ENCODE data around the gene RC3H1.
"Not testable (repeated sequence)": the region's sequence is repeated elsewhere in the genome, so short reads cannot be mapped to it uniquely, and the experiment has no call there.

The RC3H1 gene

DNA sequence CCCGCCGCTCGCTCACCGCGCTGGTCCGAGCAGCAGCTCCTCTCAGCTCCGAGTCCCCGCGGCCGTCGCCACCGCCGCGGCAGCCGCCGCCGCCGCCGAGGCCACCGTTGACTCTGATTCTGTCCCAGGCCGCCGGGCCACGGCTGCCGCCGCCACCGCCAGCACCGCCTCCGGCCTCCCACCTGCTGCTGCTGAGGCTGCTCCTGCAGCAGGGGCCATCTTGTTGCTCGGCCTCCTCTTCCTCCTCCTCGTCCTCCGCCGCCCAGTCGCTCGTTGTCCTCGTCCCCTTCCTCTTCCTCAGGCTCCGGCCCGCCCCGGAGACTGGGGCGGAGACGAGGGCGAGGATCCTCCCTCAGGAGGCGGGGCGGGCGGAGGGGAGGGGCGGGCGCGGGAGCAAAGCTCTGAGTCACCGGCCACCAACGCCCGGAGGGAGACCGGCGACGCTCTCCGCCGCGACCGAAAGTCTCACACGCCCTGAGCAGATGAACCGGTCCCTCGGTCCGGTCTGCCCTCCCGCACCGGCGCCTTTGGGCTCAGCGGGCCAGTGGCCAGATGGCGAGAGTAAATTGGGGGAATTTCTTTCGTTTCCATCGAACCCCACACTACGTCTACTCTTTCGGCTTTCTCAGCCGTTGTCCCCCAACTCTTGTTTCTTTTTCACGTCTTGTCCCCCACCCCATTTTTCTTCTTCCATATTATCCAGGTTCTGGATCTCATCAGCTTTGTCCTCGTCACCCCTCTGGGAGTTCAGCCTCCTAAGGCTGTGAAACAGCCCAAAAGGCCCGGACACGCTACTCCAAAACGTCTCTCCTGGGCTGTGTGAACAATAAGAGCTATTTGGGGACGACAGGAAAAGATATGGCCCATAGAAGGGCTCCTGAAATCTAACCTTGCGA, at the start of gene RC3H1:
Gene RC3H1, minus strand, starts transcription at position 278 of the 896 bp plus-strand sequence. CDS start 29,372 bp downstream, outside the sequence.
- peak; percentile 84 for DNase-seq

- no peak for DNase-seq
These were observed 48.5 kb upstream of the RC3H1 start for GRCh38 chr1:174070614-174071013.

GRCh38 chr1:174068000-174068399, 45.8 kb upstream of the RC3H1 start:
- DNase-seq, result no peak

DNA sequence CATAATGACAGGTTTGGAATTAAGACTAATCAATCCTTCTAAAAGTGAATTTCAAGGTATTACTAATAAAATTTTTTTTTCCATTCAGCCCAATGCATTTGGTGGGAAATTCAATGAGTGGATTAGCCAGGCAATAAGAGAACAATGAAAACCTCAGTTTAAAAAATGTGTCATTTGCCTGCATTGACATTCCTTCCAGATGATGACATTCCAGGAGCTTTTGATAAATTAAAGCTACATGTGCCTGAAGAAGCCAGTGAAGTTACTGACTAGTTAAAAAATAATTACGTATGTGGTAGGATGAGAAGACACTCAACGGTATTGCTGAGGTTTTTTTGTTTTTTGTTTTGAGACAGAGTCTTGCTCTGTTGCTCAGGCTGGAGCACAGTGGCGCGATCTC, 37.9 kb upstream of the RC3H1 start:
- DNase-seq, result no peak

DNA sequence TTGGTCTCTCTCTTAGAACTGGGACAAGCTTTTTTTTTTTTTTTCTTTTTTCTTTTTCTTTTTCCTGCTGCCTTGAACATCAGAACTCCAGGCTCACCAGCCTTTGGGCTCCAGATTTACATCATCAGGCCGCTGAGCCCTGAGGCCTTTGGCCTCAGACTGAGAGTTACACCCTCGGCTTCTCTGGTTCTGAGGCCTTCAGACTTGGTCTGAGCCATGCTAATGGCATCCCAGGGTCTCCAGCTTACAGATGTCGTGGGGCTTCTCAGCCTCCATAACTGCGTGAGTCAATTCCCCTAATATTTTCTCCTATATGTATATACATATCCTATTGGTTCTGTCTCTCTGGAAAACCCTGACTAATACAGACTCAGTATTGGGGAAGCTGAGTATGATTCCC, 36.5 kb upstream of the RC3H1 start:
- DNase-seq, result no peak

DNA sequence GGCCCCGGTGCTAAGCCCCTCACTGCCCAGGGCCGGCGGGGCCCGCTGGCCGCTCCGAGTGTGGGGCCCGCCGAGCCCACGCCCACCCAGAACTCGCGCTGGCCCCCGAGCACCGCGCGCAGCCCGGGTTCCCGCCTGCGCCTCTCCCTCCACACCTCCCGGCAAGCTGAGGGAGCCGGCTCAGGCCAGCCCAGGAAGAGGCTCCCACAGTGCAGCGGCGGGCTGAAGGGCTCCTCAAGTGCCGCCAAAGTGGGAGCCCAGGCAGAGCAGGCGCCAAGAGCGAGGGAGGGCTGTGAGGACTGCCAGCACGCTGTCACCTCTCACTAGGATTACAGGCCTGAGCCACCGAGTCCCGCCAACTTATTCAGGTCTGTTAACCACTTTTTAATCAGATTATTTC, 34.5 kb upstream of the RC3H1 start:
- DNase-seq, result not testable (repeated sequence)

DNA sequence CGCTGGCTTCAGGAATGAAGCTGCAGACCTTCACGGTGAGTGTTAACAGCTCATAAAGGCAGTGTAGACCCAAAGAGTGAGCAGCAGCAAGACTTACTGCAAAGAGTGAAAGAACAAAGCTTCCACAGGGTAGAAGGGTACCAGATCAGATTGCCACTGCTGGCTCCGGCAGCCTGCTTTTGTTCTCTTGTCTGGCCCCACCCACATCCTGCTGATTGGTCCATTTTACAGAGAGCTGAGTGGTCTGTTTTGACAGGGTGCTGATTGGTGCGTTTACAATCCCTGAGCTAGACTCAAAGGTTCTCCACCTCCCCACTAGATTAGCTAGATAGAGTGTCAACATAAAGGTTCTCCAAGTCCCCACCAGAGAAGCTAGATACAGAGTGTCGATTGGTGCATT, 33.6 kb upstream of the RC3H1 start:
- not testable (repeated sequence) for DNase-seq

DNA sequence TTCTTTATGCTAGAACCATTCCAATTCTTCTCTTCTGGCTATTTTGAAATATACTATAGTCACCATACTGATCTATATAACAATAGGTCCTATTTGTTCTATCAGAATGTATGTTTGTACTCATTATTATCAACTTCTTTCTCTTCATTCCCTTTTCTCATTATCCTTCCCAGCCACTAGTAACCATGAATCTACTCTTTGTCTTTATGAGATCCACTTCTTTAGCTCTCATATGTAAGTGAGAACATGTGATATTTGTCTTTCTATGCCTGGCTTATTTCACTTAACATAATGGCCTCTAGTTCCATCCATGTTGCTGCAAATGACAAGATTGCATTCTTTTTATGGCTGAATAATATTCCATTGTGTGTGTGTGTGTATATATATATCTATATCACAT, 31.7 kb upstream of the RC3H1 start:
- no peak for DNase-seq

GRCh38 chr1:174052621-174053020, 30.5 kb upstream of the RC3H1 start:
- no peak for DNase-seq

- DNase-seq, result no peak
These were observed 29.8 kb upstream of the RC3H1 start for GRCh38 chr1:174051956-174052355.

DNA sequence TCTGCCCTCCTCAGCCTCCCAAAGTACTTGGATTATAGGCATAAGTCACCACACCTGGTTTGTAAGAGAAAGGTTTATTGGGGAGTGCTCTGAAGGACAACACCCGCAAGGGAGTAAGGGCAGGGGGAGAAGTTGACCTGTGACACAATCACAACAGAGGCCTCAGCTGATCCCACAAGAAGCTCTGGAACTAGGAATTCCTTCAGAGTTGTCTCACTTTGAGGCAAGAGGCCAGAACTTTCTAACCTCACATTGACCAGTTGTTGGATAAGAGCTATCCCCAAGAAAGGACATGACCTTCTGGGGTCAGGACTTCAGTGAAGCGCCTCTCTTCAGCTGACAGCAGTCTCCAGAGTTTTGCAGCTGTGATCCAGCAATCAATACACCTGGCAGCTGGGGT, 27.4 kb upstream of the RC3H1 start:
- DNase-seq, result no peak

GRCh38 chr1:174044418-174045222, 22.5 kb upstream of the RC3H1 start:
- DNase-seq, result no peak

- not testable (repeated sequence) for DNase-seq
These were observed 20.4 kb upstream of the RC3H1 start for GRCh38 chr1:174042509-174042908.

GRCh38 chr1:174041369-174041768, 19.2 kb upstream of the RC3H1 start:
- DNase-seq, result no peak

DNA sequence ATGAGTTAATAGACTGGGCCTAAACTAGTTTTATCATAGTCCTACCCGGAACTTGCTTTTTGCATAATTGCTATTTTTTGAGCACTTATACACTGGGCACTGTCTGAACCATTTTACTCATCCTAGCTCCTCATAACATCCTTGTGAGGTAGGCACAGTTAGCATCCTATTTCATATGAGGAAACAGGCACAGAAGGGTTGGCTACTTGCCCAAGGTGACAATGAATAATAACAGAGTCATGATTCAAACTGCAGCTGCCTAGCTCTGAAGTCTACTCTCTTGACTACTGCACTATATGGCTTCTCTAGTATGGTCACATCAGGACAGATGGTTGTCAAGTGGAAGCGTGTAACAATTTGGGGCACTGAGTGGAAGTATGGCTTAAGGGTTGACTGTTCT, 18.2 kb upstream of the RC3H1 start:
- no peak for DNase-seq

- DNase-seq, result no peak
These were observed 16.9 kb upstream of the RC3H1 start for GRCh38 chr1:174039027-174039426.

DNA sequence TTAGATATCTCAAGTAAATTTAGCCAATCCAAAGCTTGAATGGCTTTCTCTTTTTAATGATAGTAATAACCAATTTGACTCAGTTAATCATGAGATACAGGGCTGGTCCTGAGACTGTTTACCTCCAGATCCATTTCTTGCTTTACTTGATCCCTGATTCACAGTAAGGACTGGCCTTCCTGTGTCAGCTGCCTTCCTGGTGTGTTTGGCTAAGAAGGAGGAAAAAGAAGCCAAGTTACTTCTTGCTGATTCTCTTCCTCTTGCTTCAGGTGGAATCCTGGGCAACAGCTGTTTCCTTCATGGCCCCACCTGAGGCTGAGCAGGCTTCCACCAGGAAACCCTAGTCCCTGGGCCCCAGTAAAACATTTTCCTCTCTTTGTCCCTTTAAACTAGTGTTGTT, 14.6 kb upstream of the RC3H1 start:
- DNase-seq, result no peak

- DNase-seq, result no peak
These were observed 14.0 kb upstream of the RC3H1 start for GRCh38 chr1:174036204-174036603.

DNA sequence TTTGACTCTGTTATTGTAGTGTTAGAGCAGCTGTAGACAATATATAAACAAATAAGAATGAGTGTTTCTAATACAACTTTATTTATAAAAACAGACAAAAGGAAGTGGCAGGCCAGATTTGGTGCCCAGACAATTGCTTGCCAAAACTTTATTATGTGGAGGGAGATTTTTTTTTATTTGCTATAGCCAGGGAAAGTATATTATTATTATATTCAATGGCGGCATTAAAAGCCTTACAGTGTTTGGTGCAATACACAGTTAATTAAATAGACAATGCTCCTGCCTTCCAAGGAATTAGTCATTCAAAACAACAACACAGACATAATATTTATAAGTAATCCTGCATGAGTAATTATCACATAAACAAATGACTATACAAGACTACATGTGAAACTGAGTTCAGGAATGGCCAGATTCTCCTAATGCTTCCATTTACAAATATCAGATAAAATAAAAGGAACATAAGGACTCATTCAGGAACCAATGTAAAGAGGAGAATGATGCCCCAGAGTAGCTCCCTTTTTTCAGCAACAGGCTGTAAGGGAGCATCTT, 10.6 kb upstream of the RC3H1 start:
- no peak for DNase-seq

DNA sequence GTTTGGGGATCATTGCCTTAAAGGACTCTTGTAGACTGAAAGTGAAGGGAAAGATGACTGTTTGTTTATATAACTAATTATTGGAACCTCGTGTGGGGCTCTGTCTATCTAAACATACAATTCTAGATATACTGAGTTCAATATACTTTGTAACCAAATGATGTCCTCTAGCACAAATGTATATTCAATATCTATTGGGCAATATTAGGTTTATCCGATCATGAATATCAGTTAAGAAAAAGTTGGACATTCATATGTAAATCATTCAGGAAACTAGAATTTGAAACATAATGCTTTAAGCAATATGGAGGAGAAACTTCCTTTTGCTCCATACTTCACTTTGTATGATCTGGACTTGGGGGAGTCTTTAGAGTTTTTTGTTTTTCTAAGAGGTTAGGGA, 8.9 kb upstream of the RC3H1 start:
- no peak for DNase-seq

DNA sequence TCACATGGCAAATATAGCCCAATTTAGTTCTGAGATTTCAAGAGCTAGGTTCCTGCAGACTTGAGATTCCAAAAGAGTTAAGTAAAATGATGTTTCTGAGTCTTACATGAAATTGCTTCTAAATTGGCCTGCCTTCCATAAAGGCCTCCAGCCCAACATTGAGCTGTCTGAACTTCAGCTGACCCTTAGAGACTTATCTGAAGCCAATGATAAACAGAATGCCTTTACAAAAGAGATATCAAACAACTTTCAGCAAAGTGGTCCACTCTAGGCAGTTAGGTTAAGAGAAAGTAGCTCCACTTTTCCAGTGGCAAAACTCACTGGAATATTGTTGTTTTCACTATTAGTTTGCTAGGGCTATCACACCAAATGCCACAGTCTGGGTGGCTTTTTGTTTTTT, 6.3 kb upstream of the RC3H1 start:
- no peak for DNase-seq

GRCh38 chr1:174023440-174023839, 1.3 kb upstream of the RC3H1 start:
- DNase-seq, result no peak

- no peak for DNase-seq
These were observed 770 bp upstream of the RC3H1 start for GRCh38 chr1:174022976-174023277.

- DNase-seq, result peak; percentile 41
These were observed 522 bp downstream of the RC3H1 start for GRCh38 chr1:174021591-174022079.

Data from activated naive CD4-positive, alpha-beta T cell treated with anti-CD3 and anti-CD28 coated beads, Interleukin-2, amount 50 U/mL, for 16 hours (primary cell).